ENCODE results near the gene MAP3K7CL. TPM values are rescaled to one million over a fixed set of nuclear protein-coding genes. Genes with fewer than 3 reads are reported as not detected.
A peak's percentile ranks its signal among the peaks of the same experiment; 100 is the strongest.
"Not testable (repeated sequence)": the region's sequence is repeated elsewhere in the genome, so short reads cannot be mapped to it uniquely, and the experiment has no call there.

The MAP3K7CL gene
- total RNA-seq, 1 donor from 2014 or later = 11.4 TPM

GRCh38 chr21:29164323-29164942 lies 34.0 kb downstream of the MAP3K7CL start:
- intact Hi-C loops (cut with micrococcal nuclease) = loop anchor here (1.0 to 10.0 kb wide), 7 partner anchors 32 to 680 kb away; partner anchors contain the start of gene BACH1
- peak; percentile 57 for ATAC-seq (ENCODE audit: low read depth)
- Mint-ChIP-seq H3K27ac (no peak overlapping the region), H3K27me3 (no peaks in the 10 kb centered on the region), H3K9me3 (no peaks in the 10 kb centered on the region), H3K4me3 (no peak overlapping the region), H3K36me3 (ENCODE audit: low read depth) (peaks cover 12% of the 10 kb centered on the region), H3K4me1 (peaks cover 7% of the 10 kb centered on the region)
- ChIA-PET CTCF (interaction anchor here (0.7 to 2.4 kb wide), 9 partner anchors 10 to 212 kb away, joined by 3 to 15 read pairs (median 3); partner anchors contain the start of gene BACH1), POLR2A (interaction anchor here (2.9 kb wide), 1 partner anchor 135 kb away, joined by 12 read pairs; the partner anchor contains the start of gene BACH1)
- TF ChIP-seq CTCF (IDR thresholded peaks at IDR 0.05) = no peak
- no peak for DNase-seq

- H3K4me1 Mint-ChIP-seq = peaks cover 18% of the 10 kb centered on the region
- ATAC-seq (ENCODE audit: low read depth) (no peak), DNase-seq (no peak)
- no peaks in the 10 kb centered on the region for H3K9me3 Mint-ChIP-seq
- ChIA-PET CTCF (interaction anchor here (1.0 kb wide), 1 partner anchor 132 kb away, joined by 3 read pairs; the partner anchor contains the start of gene BACH1), POLR2A (interaction anchor here (2.9 kb wide), 1 partner anchor 133 kb away, joined by 12 read pairs; the partner anchor contains the start of gene BACH1)
- H3K27me3 Mint-ChIP-seq = no peaks in the 10 kb centered on the region
- H3K27ac Mint-ChIP-seq = no peak overlapping the region
- intact Hi-C loops (cut with micrococcal nuclease) = loop anchor here (10.0 kb wide), 1 partner anchor 678 kb away; no protein-coding TSS in a partner anchor
- no peak for TF ChIP-seq CTCF (IDR thresholded peaks at IDR 0.05)
- no peak overlapping the region for H3K4me3 Mint-ChIP-seq
- peaks cover 2% of the 10 kb centered on the region for H3K36me3 Mint-ChIP-seq (ENCODE audit: low read depth)
Measured at GRCh38 chr21:29166323-29166722, 35.9 kb downstream of the MAP3K7CL start.

GRCh38 chr21:29166853-29167252 lies 36.4 kb downstream of the MAP3K7CL start:
- H3K4me1 Mint-ChIP-seq = peaks cover 22% of the 10 kb centered on the region
- no peaks in the 10 kb centered on the region for H3K9me3 Mint-ChIP-seq
- H3K4me3 Mint-ChIP-seq = no peak overlapping the region
- intact Hi-C loops (cut with micrococcal nuclease) = loop anchor here (10.0 kb wide), 1 partner anchor 678 kb away; no protein-coding TSS in a partner anchor
- H3K27me3 Mint-ChIP-seq = no peaks in the 10 kb centered on the region
- TF ChIP-seq CTCF (IDR thresholded peaks at IDR 0.05) = no peak
- ChIA-PET POLR2A (no interaction called here), CTCF (no interaction called here)
- peaks cover 2% of the 10 kb centered on the region for H3K36me3 Mint-ChIP-seq (ENCODE audit: low read depth)
- no peak for ATAC-seq (ENCODE audit: low read depth)
- H3K27ac Mint-ChIP-seq = no peak overlapping the region
- DNase-seq = no peak

- H3K4me3 Mint-ChIP-seq; CTCF ChIA-PET; DNase-seq; H3K9me3 Mint-ChIP-seq; H3K36me3 Mint-ChIP-seq (ENCODE audit: low read depth); ATAC-seq (ENCODE audit: low read depth); H3K27me3 Mint-ChIP-seq; H3K27ac Mint-ChIP-seq: not testable (repeated sequence)
- POLR2A ChIA-PET = interaction anchor here (0.7 kb wide), 2 partner anchors 16 to 127 kb away, joined by 3 to 5 read pairs; no protein-coding TSS in a partner anchor
- H3K4me1 Mint-ChIP-seq = peaks cover 22% of the 10 kb centered on the region
- intact Hi-C loops (cut with micrococcal nuclease) = loop anchor here (10.0 kb wide), 1 partner anchor 677 kb away; no protein-coding TSS in a partner anchor
Measured at GRCh38 chr21:29167481-29167880, 37.0 kb downstream of the MAP3K7CL start.

- H3K4me3 Mint-ChIP-seq = no peak overlapping the region
- POLR2A ChIA-PET = no interaction called here
- H3K4me1 Mint-ChIP-seq = peaks cover 18% of the 10 kb centered on the region
- H3K9me3 Mint-ChIP-seq = no peaks in the 10 kb centered on the region
- no peak overlapping the region for H3K27ac Mint-ChIP-seq
- ATAC-seq (ENCODE audit: low read depth) (no peak), DNase-seq (no peak)
- no peaks in the 10 kb centered on the region for H3K27me3 Mint-ChIP-seq
- no peak for TF ChIP-seq CTCF (IDR thresholded peaks at IDR 0.05)
- intact Hi-C loops (cut with micrococcal nuclease) = loop anchor here (10.0 kb wide), 1 partner anchor 676 kb away; no protein-coding TSS in a partner anchor
- CTCF ChIA-PET = no interaction called here
- H3K36me3 Mint-ChIP-seq (ENCODE audit: low read depth) = peaks cover 2% of the 10 kb centered on the region
Measured at GRCh38 chr21:29168891-29169315, 38.5 kb downstream of the MAP3K7CL start.
